Measurements from ENCODE around the gene GNG10. TPM values are rescaled to one million over a fixed set of nuclear protein-coding genes. Genes with fewer than 3 reads are reported as not detected.

Gene GNG10
- total and polyA plus RNA-seq, 9 of the 15 experiments (the other 6 are each of a cell fraction or from before 2014, with no cell fraction given) = 13.1 to 37.8 (median 28.4) TPM

- TF ChIP-seq SIX5 (IDR thresholded peaks at IDR 0.05; ENCODE audit: borderline replicate concordance in 1 of 2, insufficient read depth in 1 of 2, low read depth in 1 of 2, low read length in 2 of 2) (no peak), JUNB (CRISPR knock-in tag; conservative IDR thresholded peaks at IDR 0.05) (no peak), HBP1 (CRISPR knock-in tag; IDR thresholded peaks at IDR 0.05) (no peak), MAZ (CRISPR knock-in tag; conservative IDR thresholded peaks at IDR 0.05 in 1 of 2, IDR thresholded peaks at IDR 0.05 in 1 of 2) (no peak), ETV1 (tag; conservative IDR thresholded peaks at IDR 0.05; ENCODE audit: low read depth) (no peak), IRF9 (tag; IDR thresholded peaks at IDR 0.05) (no peak), MTA1 (IDR thresholded peaks at IDR 0.05; ENCODE audit: borderline replicate concordance) (no peak), NR4A1 (CRISPR knock-in tag; IDR thresholded peaks at IDR 0.05) (no peak), NR4A1 (tag; IDR thresholded peaks at IDR 0.05) (no peak), RNF2 (IDR thresholded peaks at IDR 0.05) (no peak), ZNF12 (CRISPR knock-in tag; IDR thresholded peaks at IDR 0.05) (no peak), AFF1 (IDR thresholded peaks at IDR 0.05; ENCODE audit: low read depth in 1 of 2, partially characterized antibody in 2 of 2) (no peak), ZNF347 (CRISPR knock-in tag; IDR thresholded peaks at IDR 0.05; ENCODE audit: low read depth) (no peak)
Observed at GRCh38 chr9:111644195-111644772, 17.1 kb upstream of the GNG10 start (continued).

Data from K562 (cell line).